Breast epithelium (tissue), 3 donors: Measurements from ENCODE around the gene MFAP5.
A peak's percentile ranks its signal among the peaks of the same experiment; 100 is the strongest.

Experiments
- POLR2A ChIP-seq: fragments of 450-650 bp; IDR thresholded peaks from one replicate; pipeline ENCODE4 v1.6.1; 2016; ENCODE audit warnings: antibody characterized with exemption, mild to moderate bottlenecking, moderate library complexity
- TF ChIP-seq, protein P1 (sequence below), 3 donors: fragments of 450-650 bp; IDR thresholded peaks; one replicate each; pipeline ENCODE4 v1.5.1; 2016 to 2017; ENCODE audit warnings: antibody characterized with exemption in 3 of 3, mild to moderate bottlenecking in 3 of 3, moderate library complexity in 3 of 3

DNA sequence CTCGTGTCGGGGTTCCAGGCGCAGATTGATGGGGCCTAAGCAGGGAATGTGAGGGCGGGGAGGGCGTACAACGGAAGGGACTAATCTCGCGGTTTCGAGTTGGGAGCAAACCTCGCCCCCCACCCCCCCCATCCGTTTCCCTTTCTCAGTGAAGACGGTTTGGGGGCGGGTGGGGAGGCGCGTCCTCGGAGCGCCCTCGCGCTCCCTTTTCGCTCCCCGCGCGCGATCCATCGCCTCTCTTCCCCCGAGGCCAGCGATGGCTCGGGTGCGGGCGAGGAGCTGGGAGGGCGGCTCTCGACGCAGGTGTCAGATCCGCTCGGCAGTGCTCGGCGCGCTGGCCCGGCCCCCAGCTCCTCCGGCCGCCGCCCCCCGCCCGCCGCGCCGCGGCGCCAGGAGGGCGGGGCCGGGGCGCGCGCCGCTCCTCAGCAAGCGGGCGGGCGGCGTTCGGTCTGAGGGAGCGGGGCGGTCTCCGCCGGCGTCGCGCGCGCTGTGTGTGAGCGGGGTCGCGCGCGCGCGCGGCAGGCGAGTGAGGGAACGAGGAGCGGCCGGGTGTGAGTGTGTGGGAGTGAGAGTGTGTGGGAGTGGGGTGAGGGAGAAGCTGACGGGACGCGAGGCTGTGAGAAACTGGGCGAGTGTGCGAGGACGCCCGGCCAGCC is 35.0 kb upstream of the MFAP5 start, which contains the start of gene RIMKLB:
- TF ChIP-seq, protein P1, sequence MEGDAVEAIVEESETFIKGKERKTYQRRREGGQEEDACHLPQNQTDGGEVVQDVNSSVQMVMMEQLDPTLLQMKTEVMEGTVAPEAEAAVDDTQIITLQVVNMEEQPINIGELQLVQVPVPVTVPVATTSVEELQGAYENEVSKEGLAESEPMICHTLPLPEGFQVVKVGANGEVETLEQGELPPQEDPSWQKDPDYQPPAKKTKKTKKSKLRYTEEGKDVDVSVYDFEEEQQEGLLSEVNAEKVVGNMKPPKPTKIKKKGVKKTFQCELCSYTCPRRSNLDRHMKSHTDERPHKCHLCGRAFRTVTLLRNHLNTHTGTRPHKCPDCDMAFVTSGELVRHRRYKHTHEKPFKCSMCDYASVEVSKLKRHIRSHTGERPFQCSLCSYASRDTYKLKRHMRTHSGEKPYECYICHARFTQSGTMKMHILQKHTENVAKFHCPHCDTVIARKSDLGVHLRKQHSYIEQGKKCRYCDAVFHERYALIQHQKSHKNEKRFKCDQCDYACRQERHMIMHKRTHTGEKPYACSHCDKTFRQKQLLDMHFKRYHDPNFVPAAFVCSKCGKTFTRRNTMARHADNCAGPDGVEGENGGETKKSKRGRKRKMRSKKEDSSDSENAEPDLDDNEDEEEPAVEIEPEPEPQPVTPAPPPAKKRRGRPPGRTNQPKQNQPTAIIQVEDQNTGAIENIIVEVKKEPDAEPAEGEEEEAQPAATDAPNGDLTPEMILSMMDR (IDR thresholded peaks at IDR 0.05): no peak
- TF ChIP-seq POLR2A: peak; percentile 48
